ENCODE measurements around the gene ARL5B. TPM values are rescaled to one million over a fixed set of nuclear protein-coding genes. Genes with fewer than 3 reads are reported as not detected.

ARL5B gene
- total RNA-seq, 1 experiment from 2014 or later = 13.2 TPM

DNA sequence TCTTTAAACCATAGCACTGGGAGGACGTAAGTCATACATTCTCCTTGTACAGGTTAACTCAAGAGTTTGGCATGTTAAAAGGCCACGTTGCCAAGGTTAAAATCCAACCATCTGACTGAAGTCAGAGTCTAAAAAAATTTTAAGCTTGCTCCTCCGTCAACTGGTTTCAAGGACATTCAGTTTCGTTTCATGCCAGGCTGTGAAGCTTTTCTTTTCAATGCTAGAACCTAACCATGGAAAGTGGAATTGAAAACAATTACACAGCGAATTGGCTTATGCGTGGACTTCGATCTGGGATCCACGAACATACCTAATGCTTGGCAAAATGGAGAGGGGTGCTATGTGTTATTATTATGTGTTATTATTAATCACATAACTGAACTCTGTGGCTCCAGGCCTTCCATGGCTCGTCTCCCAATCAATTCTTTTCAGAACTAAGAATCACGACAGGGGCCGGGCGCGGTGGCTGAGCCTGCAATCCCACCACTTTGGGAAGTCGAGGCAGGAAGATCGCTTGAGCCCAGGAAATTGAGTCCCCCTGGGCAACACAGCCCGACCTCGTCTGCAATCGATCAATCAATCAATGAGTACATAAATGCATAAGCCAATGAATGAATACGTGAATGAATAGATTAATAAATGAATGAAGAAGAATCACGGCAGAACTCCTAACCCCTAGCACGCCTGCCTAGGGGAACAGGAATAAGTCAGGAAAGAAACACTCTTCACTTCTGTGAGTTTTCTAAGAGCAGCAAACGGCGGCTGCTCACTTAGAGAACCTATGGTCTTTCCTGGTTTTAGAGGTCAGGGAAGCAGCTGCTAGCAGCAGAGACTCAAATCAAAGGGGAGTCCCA lies 733 bp upstream of the ARL5B start:
- peak; percentile 35 for DNase-seq (ENCODE audit: low spot score)

DNA sequence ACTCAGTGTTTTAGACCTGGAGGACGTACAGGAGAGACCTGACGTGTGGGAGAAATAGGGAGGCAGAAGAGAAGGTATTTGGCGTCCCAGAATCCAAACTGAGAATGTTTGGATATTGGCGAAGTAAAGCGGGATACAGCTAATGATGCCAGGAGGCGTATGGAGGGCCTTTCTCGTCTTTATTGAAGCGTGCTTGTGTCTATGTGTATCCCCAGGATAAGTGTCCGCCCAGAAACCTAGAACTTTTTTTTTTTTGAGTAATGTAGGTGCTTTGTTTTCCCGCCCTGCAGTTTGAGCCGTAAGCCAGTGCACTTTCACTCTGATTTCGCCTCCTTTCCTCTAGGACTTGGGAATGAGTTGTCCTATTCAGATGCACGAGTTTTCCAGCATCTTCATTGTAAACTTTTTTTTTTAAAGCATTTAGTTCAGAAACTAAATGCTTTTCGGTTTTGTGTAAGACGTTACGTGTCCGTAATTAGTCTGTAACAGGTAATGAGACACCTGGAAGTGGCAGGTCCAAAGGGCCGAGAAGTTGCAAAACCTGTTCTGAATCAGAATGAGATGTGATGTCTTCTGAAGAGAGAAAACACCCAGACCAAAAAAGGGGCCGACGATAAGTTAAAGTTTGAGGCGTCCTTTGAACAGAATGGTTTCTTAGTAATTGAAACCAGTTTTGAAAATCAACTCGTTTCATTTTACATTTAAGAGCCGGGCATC lies 746 bp downstream of the ARL5B start:
- peak; percentile 92 for DNase-seq (ENCODE audit: low spot score)

DNA sequence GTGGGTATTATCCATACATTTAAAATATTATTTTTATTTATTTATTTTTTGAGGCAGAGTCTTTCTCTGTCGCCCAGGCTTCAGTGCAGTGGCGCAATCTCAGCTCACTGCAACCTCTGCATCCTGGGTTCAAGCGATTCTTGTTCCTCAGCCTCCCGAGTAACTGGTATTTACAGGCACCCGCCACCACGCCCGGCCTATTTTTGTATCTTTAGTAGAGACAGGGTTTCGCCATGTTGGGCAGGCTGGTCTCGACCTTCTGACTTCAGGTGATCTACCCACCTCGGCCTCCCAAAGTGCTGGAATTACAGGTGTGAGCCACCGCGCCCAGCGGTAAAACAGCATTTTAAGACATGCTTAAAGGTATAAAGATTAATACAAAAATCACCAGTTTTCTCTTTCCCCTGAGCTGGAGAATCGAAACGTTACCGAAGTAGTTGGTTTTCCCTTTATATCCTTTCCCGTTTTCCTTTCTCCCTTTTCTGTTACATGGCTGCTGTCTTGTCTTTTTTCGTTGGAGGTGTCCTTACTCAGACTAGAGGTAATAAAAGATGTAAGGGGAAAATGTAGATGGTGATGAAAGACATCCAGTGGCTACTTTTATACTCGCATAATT lies 1.7 kb downstream of the ARL5B start:
- DNase-seq (ENCODE audit: low spot score) = no peak

DNA sequence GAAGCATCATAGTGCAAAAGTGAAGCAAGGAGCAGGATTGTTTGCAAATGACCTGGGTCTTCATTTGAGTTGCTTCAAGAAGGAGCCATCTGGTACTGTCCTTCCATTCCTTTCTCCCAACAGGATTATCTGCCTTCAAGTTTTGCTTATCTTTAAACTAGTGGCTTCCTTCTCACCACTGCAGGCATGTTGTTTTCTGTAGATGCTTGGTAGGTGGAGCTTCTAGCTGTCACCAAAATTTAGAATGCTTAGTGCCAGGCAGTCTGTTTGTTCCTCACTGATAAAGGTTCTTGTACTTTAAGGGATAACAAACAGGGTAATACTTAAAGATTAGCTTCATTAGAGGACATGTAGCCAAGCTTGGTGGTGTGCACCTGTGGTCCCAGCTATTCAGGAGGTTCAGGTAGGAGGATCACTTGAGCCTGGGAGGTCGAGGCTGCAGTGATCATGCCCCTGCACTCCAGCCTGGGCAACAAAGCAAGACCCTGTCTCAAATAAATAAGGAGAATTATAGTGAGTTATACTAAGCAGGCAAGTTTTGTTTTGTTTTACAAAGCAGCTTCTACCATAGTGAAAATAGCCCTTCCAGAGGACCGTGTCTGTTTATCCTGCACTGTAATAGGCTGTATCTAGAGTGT lies 5.7 kb downstream of the ARL5B start:
- DNase-seq (ENCODE audit: low spot score) = no peak

DNA sequence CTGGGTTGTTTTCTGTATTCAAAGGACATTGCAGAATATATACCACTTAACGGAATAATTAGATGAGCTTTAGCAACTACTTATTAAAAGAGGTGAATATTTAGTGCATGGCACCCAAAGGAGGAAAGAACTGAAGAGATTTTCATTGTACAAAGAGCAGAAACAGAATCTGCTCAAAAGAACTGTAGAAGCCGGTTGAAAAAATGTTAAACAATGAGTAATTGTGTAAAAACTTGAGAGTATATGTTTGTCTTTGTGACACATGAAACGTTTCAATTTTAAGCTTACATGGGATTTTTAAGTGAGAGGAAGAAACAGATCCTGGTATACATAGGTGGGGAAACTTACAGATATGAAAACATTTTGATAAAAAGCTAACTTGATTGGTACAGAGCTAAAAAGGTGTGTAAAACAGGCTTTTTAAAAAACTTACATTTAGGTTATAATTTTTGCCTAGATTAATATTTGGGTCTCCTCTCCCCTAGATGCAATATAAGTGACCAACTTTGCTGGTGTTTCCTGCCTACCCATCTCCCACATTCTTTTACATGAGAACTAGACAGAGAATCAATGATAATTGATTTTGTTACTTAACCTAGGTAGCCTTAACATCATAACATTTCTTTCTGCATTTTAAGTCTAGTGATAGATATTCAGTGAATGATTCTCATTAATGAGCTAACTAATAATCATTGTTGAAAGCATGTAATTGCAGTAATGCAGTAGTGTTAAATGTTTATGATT lies 6.8 kb downstream of the ARL5B start:
- DNase-seq (ENCODE audit: low spot score) = no peak

DNA sequence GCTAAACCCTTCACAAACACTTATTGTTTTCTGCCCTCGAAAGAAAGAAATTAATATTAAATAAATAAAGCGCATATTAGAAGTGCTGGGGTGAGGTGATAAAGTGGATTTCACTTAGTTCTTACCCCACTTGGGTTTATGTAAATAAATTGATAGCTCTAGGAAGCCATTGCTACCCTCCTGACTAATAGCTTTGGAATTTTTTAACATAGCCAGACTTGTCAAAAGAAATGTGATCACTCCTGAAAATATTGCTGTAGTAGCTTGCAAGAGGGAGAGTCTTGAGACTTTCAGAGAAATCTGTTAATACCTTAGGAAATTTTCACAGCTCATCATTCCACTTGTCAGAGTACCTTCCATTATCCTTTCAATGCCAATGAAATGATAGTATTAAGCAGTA lies 7.6 kb downstream of the ARL5B start:
- no peak for DNase-seq (ENCODE audit: low spot score)

DNA sequence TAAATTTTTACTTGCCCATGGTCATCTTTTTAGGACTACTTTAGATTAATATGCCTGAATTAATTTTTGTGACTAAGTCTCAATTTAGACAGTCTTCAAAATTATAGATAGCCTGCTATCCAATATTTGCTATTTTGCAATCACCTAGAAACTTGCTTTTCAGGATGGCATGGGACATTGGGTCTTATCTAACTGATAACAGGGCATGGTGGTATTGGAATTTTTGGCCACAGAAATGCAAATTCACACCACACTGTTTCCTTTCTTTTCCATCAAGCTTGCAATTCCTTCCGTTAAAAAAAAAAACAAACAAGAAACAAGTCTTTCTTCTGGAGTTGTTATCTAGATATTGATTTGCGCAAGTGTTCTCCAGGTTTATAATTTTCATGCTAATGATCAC lies 8.8 kb downstream of the ARL5B start:
- no peak for DNase-seq (ENCODE audit: low spot score)

DNA sequence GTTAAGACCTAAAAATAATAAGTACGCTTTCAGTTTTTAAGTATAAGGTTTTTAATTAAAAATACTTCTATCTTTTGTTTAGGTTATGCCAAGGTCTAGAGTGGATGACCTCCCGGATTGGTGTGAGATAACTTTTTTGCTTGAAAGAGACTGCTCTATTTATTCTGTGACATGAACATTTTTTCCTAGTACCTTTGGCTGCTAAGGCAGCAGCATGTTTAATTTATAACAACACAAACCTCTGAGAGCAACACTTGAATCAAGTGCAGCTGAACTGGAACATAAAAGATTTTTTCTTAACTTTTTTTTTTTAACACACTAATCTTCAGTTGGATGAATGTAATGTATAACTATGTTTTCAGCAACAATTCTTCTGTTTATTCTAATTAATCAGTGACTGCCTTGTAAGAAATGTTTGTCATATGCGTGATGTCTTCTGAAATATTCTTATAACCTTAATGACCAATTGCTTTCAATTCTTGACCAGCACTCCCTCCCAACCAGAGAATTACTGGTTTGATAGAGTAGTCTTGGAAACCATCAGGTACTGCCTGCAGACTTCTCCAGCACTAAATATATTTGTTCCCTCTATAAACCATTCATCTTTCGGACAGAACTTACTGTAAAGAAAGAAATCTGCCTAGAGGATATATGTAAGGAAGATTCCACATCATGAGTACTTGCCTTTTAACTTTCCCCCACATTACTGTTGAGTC lies 16.0 kb downstream of the ARL5B start:
- no peak for DNase-seq (ENCODE audit: low spot score)

DNA sequence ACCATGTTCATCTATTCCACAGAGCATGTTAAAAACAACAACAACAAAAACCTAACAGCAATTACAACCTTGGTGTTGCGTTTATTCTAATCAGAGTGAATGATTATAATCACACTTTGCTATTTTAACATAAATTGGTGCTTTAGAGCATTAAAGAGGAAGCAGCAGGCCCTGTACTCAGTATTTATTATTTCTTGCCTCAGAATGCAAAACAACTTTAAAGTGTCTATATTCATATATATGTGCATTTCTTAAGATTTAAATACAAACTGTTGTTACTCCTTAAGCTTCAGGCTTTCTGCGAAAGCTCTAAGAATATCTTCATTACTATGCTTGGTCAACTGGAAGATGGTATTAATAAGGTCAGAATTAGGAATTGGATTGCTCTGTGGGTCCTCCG lies 21.5 kb downstream of the ARL5B start:
- DNase-seq (ENCODE audit: low spot score) = no peak

DNA sequence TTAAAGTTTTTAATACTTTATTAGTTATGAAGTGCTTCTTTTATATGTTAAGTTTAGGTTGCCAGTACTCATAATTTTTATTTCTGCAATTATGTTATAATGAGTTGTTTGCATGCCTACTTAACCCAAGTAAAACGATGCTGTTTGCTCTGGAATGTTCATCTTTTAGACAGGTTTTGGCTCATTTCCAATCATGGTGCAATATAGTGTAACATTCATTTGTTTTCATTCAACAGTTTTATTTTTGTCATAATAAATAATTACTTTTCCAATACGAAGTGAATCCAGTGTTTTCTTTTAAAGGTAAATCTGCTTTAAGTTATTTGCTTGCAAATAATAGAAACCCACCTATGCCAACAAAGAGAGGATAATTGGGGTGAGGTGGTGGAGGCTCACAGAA lies 22.1 kb downstream of the ARL5B start:
- DNase-seq (ENCODE audit: low spot score) = no peak

DNA sequence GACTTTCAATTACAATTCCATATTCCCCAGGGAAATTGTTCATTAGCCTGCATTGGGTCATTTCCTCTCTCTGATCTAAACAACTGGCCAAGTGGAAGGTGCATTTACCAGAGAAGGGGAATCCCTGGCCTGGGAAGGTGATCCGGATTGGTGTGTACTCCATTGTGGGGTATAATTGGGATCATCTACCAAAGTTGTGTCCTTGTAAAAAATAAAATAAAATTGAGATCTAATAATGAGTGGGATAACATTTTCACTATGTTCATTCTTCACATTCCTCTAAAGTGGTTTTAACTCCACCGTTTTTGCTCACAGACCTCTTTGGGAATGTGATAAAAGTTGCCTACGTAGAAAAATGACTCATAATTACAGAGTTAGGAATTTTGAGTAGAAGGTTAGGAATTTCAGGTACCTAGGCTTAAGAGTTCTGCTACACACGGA lies 22.8 kb downstream of the ARL5B start:
- no peak for DNase-seq (ENCODE audit: low spot score)

DNA sequence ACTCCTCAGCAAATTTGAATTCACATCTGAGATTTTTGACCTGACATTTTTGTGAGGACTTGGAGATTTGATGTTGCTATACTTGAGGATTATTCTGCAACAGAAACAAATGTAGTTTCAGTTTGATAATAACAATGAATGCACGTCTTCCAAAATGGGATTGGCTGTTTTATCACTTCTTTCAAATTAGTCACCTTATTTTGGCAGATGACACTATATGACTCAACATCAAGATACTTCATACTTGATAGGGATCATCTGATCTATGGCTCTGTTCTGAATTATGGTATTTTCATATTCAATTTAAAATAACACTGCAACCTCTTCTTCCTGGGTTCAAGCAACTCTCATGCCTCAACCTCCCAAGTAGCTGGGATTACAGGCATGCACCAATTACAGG lies 24.2 kb downstream of the ARL5B start:
- DNase-seq (ENCODE audit: low spot score) = no peak

DNA sequence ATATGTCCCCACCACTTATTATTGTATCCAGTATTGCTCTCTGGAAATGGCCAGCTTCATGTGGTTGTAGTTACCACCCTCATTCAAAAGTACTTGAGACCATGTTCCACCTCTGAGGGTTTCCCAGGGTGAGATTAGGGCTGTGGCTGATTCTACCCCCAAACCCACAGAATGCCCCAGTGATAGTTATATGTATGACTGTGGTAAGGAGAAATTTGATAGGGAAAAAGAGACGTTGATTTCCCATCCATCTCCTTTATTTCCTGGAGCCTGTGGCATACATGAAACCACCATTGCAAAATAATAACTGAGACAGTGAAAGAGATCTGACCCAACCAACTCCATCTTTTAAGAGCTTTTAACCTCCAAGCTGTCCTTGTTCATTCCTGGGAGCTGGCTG lies 25.2 kb downstream of the ARL5B start:
- DNase-seq (ENCODE audit: low spot score) = no peak

DNA sequence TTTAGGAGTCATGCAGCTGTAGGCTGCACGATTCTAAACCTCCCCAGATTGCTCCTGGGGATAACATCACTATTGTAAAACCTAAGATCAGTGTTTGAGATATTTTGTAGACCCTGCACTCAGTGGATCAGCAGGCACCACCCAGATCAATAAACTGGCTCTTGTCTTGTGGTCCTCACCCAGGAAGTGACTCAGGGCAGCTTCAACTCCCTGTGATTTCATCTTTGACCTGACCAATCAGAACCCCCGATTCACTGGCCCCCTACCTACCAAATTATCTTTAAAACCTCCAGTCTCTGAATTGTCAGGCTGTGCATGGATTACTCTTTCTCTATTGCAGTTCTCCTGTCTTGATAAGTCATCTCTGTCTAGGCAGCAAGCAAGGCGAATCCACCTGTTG lies 25.7 kb downstream of the ARL5B start:
- DNase-seq (ENCODE audit: low spot score) = no peak

DNA sequence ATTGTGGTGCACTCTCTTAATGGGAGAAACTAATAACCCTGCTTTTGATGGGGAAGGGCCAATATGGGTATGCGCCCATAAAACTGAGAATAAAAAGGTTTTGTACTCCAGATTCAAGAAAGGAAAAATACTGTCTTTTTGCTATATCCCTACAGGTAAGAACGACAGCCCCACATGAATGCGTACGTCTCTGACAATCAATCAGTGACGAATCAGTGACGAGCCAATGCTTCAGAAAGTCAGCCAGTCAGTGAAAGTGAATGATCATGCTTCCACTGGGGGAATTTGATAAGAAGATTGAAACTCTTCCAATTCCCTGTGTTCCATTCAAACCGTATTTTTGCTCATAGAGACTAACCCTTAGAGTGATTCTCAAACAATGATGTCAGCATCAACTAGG lies 26.3 kb downstream of the ARL5B start:
- DNase-seq (ENCODE audit: low spot score) = no peak

DNA sequence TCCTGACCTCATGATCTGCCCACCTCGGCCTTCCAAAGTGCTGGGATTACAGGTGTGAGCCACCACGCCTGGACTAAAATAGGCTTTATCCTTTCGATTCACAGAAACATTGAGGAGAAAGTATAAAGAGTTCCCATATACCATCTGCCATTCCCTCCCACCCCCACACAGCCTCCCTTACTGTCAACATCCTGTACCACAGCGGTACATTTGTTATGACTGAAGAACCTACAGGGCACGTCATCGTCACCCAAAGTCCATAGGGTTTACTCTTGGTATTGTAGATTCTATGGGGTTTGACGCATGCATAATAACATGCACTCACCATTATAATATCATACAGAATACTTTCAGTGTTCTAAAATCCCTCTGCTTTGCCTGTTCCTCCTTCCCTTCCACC lies 28.0 kb downstream of the ARL5B start:
- no peak for DNase-seq (ENCODE audit: low spot score)

DNA sequence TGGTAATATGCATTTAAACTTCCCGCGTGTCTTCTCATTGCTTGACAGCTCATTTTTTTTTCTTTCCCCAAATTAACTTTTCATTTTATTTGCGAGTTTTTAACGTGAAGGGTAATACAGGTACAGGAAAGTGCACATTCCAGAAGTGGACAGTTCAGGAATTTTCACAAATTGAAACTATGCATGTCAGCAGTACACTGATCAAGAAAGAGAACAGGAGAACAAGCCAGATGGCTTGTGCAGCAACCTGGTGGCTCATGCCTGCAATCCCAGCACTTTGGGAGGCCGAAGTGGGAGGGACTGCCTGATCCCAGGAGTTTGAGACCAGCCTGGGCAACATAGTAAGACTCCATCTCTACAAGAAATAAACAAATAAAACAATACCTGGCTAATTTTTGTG lies 28.5 kb downstream of the ARL5B start:
- DNase-seq (ENCODE audit: low spot score) = no peak

DNA sequence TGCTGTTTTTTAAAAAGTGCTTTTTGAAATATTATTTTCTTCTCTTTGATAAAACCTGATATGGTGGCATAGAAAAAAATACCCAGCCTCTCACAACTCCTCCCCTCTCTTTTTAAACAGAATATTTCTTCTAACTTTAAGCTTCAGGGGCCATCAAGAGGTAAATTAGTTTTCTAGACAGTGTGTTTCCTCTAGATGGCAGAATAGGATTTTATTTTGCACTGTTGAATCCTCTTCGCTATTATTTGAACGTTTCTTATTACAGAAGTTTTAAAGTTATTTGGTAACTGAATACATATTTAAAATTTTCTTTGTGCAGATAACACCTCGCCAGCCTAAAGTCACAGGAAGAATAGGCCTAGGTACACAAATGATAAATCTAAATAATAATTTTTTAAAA lies 30.3 kb downstream of the ARL5B start:
- peak; percentile 64 for DNase-seq (ENCODE audit: low spot score)

DNA sequence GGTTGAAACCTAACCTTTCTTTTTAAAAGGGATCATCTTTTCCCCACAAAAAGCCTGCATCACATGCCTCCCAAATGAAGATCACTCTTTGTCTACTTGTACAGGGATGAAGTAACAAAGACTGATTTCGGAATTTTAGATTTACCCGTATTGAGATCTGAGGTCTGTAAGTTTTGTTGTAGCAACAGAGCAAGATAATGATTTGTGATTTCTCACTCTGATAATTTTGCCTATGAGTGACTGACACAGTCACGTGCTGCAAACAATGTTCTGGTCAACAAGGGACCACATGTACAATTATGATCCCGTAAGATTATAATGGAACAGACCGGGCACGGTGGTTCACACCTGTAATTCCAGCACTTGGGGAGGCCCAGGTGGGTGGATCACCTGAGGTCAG lies 31.3 kb downstream of the ARL5B start:
- no peak for DNase-seq (ENCODE audit: low spot score)

Data from HT-29 (cell line).